Measurements from ENCODE around the gene RECQL. TPM values are rescaled to one million over a fixed set of nuclear protein-coding genes. Genes with fewer than 3 reads are reported as not detected.

RECQL gene
- total RNA-seq, 1 experiment from 2014 or later: 42.3 TPM

GRCh38 chr12:21546716-21547115 is 45.3 kb upstream of the RECQL start:
- ATAC-seq: no peak
- intact Hi-C loops (cut with micrococcal nuclease; ENCODE audit: unreplicated experiment): no loop called here
- POLR2A ChIA-PET: no interaction called here

GRCh38 chr12:21545557-21545956 is 44.1 kb upstream of the RECQL start:
- ChIA-PET CTCF (no interaction called here), POLR2A (no interaction called here)
- no peaks in the 10 kb centered on the region for H3K4me1 ChIP-seq (ENCODE audit: control insufficient read depth, insufficient read depth, low read length)
- no peaks in the 10 kb centered on the region; the same call in 1 of the 2 replicates for H3K27me3 ChIP-seq (ENCODE audit: control insufficient read depth, insufficient read depth, low read length)
- intact Hi-C loops (cut with micrococcal nuclease; ENCODE audit: unreplicated experiment): no loop called here
- ATAC-seq: no peak
- H3K27ac ChIP-seq (ENCODE audit: low read length): no peak overlapping the region
- BruUV-seq (replicated peaks): no TSS peak
- no peak for TF ChIP-seq SIN3A (IDR thresholded peaks at IDR 0.05; ENCODE audit: borderline replicate concordance, insufficient read depth, low read depth, low read length)
- H3K9me3 ChIP-seq (ENCODE audit: control insufficient read depth, insufficient read depth, low read depth, low read length): no peaks in the 10 kb centered on the region
- H3K36me3 ChIP-seq (ENCODE audit: control insufficient read depth, insufficient read depth, low read length): no peaks in the 10 kb centered on the region
- in situ Hi-C loops (cut with HindIII; ENCODE audit: low pct_unique_long_range_greater_than_20kb, low sequenced_read_pairs): no loop called here
- no peak for DNase-seq (ENCODE audit: low read depth, low spot score)
- H3K4me3 ChIP-seq (ENCODE audit: low read depth in 2 of 2, low read length in 2 of 2): no peak overlapping the region

More at GRCh38 chr12:21546716-21547115, 45.3 kb upstream of the RECQL start:
- TF ChIP-seq SIN3A (IDR thresholded peaks at IDR 0.05; ENCODE audit: borderline replicate concordance, insufficient read depth, low read depth, low read length): no peak
- no peak for TF ChIP-seq REST (IDR thresholded peaks at IDR 0.05; ENCODE audit: insufficient read depth in 1 of 2, low read depth in 2 of 2, low read length in 1 of 2)
- no peak for TF ChIP-seq CTCF (IDR thresholded peaks at IDR 0.05)
- no peak for TF ChIP-seq POLR2AphosphoS5 (IDR thresholded peaks at IDR 0.05; ENCODE audit: low read depth, low read length)
- TF ChIP-seq TCF7L2 (IDR thresholded peaks at IDR 0.05; ENCODE audit: low read depth, low read length): no peak
- in situ Hi-C loops (cut with HindIII; ENCODE audit: low pct_unique_long_range_greater_than_20kb, low sequenced_read_pairs): no loop called here
- Histone ChIP-seq H3K36me3 (ENCODE audit: control insufficient read depth, insufficient read depth, low read length) (no peaks in the 10 kb centered on the region), H3K4me1 (ENCODE audit: control insufficient read depth, insufficient read depth, low read length) (no peaks in the 10 kb centered on the region), H3K4me3 (ENCODE audit: low read depth in 2 of 2, low read length in 2 of 2) (no peak overlapping the region), H3K27me3 (ENCODE audit: control insufficient read depth, insufficient read depth, low read length) (no peaks in the 10 kb centered on the region; the same call in 1 of the 2 replicates), H3K9me3 (ENCODE audit: control insufficient read depth, insufficient read depth, low read depth, low read length) (no peaks in the 10 kb centered on the region), H3K27ac (ENCODE audit: low read length) (no peak overlapping the region)
- no peak for DNase-seq (ENCODE audit: low read depth, low spot score)
- BruUV-seq (replicated peaks): no TSS peak
- CTCF ChIA-PET: no interaction called here

- TF ChIP-seq SIN3A (IDR thresholded peaks at IDR 0.05; ENCODE audit: borderline replicate concordance, insufficient read depth, low read depth, low read length): no peak
- TF ChIP-seq REST (IDR thresholded peaks at IDR 0.05; ENCODE audit: insufficient read depth in 1 of 2, low read depth in 2 of 2, low read length in 1 of 2): no peak
- no peak for TF ChIP-seq POLR2AphosphoS5 (IDR thresholded peaks at IDR 0.05; ENCODE audit: low read depth, low read length)
- no peak for TF ChIP-seq TCF7L2 (IDR thresholded peaks at IDR 0.05; ENCODE audit: low read depth, low read length)
- no peak for TF ChIP-seq CTCF (IDR thresholded peaks at IDR 0.05)
- no peaks in the 10 kb centered on the region; the same call in 1 of the 2 replicates for H3K27me3 ChIP-seq (ENCODE audit: control insufficient read depth, insufficient read depth, low read length)
- POLR2A ChIA-PET: no interaction called here
- intact Hi-C loops (cut with micrococcal nuclease; ENCODE audit: unreplicated experiment) (no loop called here), in situ Hi-C loops (cut with HindIII; ENCODE audit: low pct_unique_long_range_greater_than_20kb, low sequenced_read_pairs) (no loop called here)
- H3K9me3 ChIP-seq (ENCODE audit: control insufficient read depth, insufficient read depth, low read depth, low read length): no peaks in the 10 kb centered on the region
- H3K27ac ChIP-seq (ENCODE audit: low read length): no peak overlapping the region
- CTCF ChIA-PET: no interaction called here
- no peak overlapping the region for H3K4me3 ChIP-seq (ENCODE audit: low read depth in 2 of 2, low read length in 2 of 2)
- no TSS peak for BruUV-seq (replicated peaks)
- DNase-seq (ENCODE audit: low read depth, low spot score): no peak
- H3K36me3 ChIP-seq (ENCODE audit: control insufficient read depth, insufficient read depth, low read length): no peaks in the 10 kb centered on the region
- H3K4me1 ChIP-seq (ENCODE audit: control insufficient read depth, insufficient read depth, low read length): no peaks in the 10 kb centered on the region
- no peak for ATAC-seq
These were observed 41.7 kb upstream of the RECQL start for GRCh38 chr12:21543151-21543550.
